H1 (cell line): ENCODE results near the gene ERC1. TPM values are rescaled to one million over a fixed set of nuclear protein-coding genes. Genes with fewer than 3 reads are reported as not detected.

Source experiments
- CTCF ChIA-PET: fragments of 300-600 bp; sonication (Branson Sonifier 250); formaldehyde crosslinking; loops from one replicate; lab custom pipeline; 2021; ENCODE audit not compliant: partially characterized antibody; lab: Charles Lee
- POLR2A ChIA-PET: fragments of 300-600 bp; sonication (Branson Sonifier 250); formaldehyde crosslinking; loops from one replicate; lab custom pipeline; 2021; ENCODE audit warnings: inconsistent platforms; ENCODE audit not compliant: partially characterized antibody; lab: Charles Lee
- DNase-seq, 2 experiments: peaks; one replicate each; pipeline versions ENCODE4 v3.0.0 to v3.0.0-alpha.2; 2010 to 2022; ENCODE audit warnings: low spot score in 2 of 2, low read depth in 1 of 2, mixed read lengths in 1 of 2
- FAIRE-seq: peaks from 2 replicates; lab custom pipeline; 2011; peaks lifted over from hg19 to GRCh38; lab: Jason Lieb, UNC
- H2AFZ ChIP-seq: 2 replicates; pipeline ENCODE4 v1.8.1; 2012; ENCODE audit warnings: low read length, inconsistent platforms
- H2AK5ac ChIP-seq: 2 replicates; pipeline ENCODE4 v1.6.1; 2013; ENCODE audit warnings: low read depth, low read length
- H2BK120ac ChIP-seq: replicated peaks from 2 replicates; pipeline ENCODE3; 2013; ENCODE audit warnings: low read depth, low read length, inconsistent platforms
- H2BK12ac ChIP-seq: 2 replicates; pipeline ENCODE4 v1.6.1; 2013; ENCODE audit warnings: low read depth, low read length
- H2BK15ac ChIP-seq: 2 replicates; pipeline ENCODE4 v1.6.1; 2013; ENCODE audit warnings: low read length
- H2BK20ac ChIP-seq: 2 replicates; pipeline ENCODE4 v1.6.1; 2013; ENCODE audit warnings: low read length
- H2BK5ac ChIP-seq: 2 replicates; pipeline ENCODE4 v1.6.1; 2013; ENCODE audit warnings: low read depth, low read length
- H3K14ac ChIP-seq: 2 replicates; pipeline ENCODE4 v1.6.1; 2013; ENCODE audit warnings: inconsistent platforms; ENCODE audit not compliant: insufficient read length
- H3K18ac ChIP-seq: 2 replicates; pipeline ENCODE4 v1.6.1; 2013; ENCODE audit warnings: low read length; ENCODE audit errors: extremely low read depth
- H3K23ac ChIP-seq: 2 replicates; pipeline ENCODE4 v1.6.1; 2013; ENCODE audit warnings: inconsistent platforms; ENCODE audit not compliant: insufficient read length
- H3K23me2 ChIP-seq: 2 replicates; pipeline ENCODE4 v1.6.1; 2013; ENCODE audit warnings: low read depth, low read length
- H3K27ac ChIP-seq: 2 replicates; pipeline ENCODE4 v1.6.1; 2011; ENCODE audit warnings: low read depth, low read length, inconsistent platforms
- H3K27me3 ChIP-seq, 4 experiments: replicated peaks in 1 of 4; 1 replicate in 1 of 4; 2 replicates in 3 of 4; pipeline versions ENCODE4 v1.6.1 to v1.8.1; 2011 to 2013; ENCODE audit warnings: low read length in 3 of 4, mild to moderate bottlenecking in 3 of 4, inconsistent platforms in 2 of 4, mixed read lengths in 2 of 4, moderate library complexity in 1 of 4; ENCODE audit not compliant: control insufficient read depth in 3 of 4, insufficient read depth in 3 of 4; ENCODE audit errors: extremely low read depth in 1 of 4
- H3K36me3 ChIP-seq, 4 experiments: 2 replicates each; pipeline versions ENCODE4 v1.6.1 to v1.8.1; 2011 to 2013; ENCODE audit warnings: mild to moderate bottlenecking in 4 of 4, low read length in 3 of 4, moderate library complexity in 2 of 4, control low read depth in 1 of 4, inconsistent platforms in 1 of 4; ENCODE audit not compliant: insufficient read depth in 4 of 4, control insufficient read depth in 2 of 4
- H3K4ac ChIP-seq: replicated peaks from 2 replicates; pipeline ENCODE3; 2013; ENCODE audit warnings: low read length, low read depth, mixed read lengths, inconsistent platforms; ENCODE audit not compliant: insufficient read length
- H3K4me1 ChIP-seq, 4 experiments: replicated peaks in 1 of 4; 1 replicate in 1 of 4; 2 replicates in 3 of 4; pipeline versions ENCODE4 v1.6.1 to v1.8.1; 2011 to 2013; ENCODE audit warnings: low read length in 3 of 4, inconsistent platforms in 2 of 4, mixed read lengths in 1 of 4; ENCODE audit not compliant: insufficient read depth in 4 of 4, control insufficient read depth in 3 of 4
- H3K4me2 ChIP-seq, 2 experiments: 2 replicates each; pipeline versions ENCODE4 v1.6.1 to v1.8.1; 2011 to 2013; ENCODE audit warnings: low read depth in 2 of 2, low read length in 2 of 2, control low read depth in 1 of 2, inconsistent platforms in 1 of 2, mild to moderate bottlenecking in 1 of 2; ENCODE audit not compliant: insufficient read depth in 1 of 2
- H3K4me3 ChIP-seq, 4 experiments: fragments of 200-600, 300-600 bp in 1 of 4; sonication (generic), shearing (Covaris generic), sonication (Bioruptor Twin) in 1 of 4; 2 replicates each; pipeline versions ENCODE4 v1.5.1 to v1.8.1; 2011 to 2016; ENCODE audit warnings: low read length in 4 of 4, low read depth in 3 of 4, control low read depth in 2 of 4, inconsistent platforms in 2 of 4, mild to moderate bottlenecking in 2 of 4, mixed read lengths in 1 of 4, moderate library complexity in 1 of 4; ENCODE audit not compliant: insufficient read depth in 2 of 4; ENCODE audit errors: extremely low read depth in 1 of 4
- H3K56ac ChIP-seq: replicated peaks from 2 replicates; pipeline ENCODE3; 2013; ENCODE audit warnings: low read depth, mild to moderate bottlenecking, mixed read lengths, low read length, inconsistent platforms; ENCODE audit not compliant: insufficient read length
- H3K79me1 ChIP-seq: 2 replicates; pipeline ENCODE4 v1.6.1; 2013; ENCODE audit warnings: low read depth, low read length, control low read depth
- H3K79me2 ChIP-seq, 2 experiments: 2 replicates each; pipeline versions ENCODE4 v1.6.1 to v1.8.1; 2012 to 2013; ENCODE audit warnings: low read length in 2 of 2, mild to moderate bottlenecking in 2 of 2, inconsistent platforms in 1 of 2; ENCODE audit not compliant: insufficient read depth in 2 of 2, control insufficient read depth in 1 of 2
- H3K9ac ChIP-seq, 4 experiments: replicated peaks in 1 of 4; 1 replicate in 1 of 4; 2 replicates in 3 of 4; pipeline versions ENCODE4 v1.6.1 to v1.8.1; 2011 to 2013; ENCODE audit warnings: low read depth in 3 of 4, low read length in 3 of 4, control low read depth in 2 of 4, mild to moderate bottlenecking in 2 of 4, moderate library complexity in 2 of 4, inconsistent platforms in 1 of 4; ENCODE audit errors: extremely low read depth in 1 of 4
- H3K9me3 ChIP-seq, 2 experiments: 2 replicates each; pipeline versions ENCODE4 v1.6.1 to v1.8.1; 2012 to 2013; ENCODE audit warnings: mild to moderate bottlenecking in 2 of 2, moderate library complexity in 2 of 2, control low read depth in 1 of 2, inconsistent platforms in 1 of 2, low read depth in 1 of 2, low read length in 1 of 2, mixed read lengths in 1 of 2; ENCODE audit not compliant: insufficient read depth in 2 of 2
- H4K20me1 ChIP-seq, 2 experiments: replicated peaks in 1 of 2; 2 replicates each; pipeline versions ENCODE3 to v1.8.1; 2011 to 2013; ENCODE audit warnings: inconsistent platforms in 2 of 2, low read length in 2 of 2, mild to moderate bottlenecking in 1 of 2; ENCODE audit not compliant: insufficient read depth in 2 of 2, control insufficient read depth in 1 of 2
- H4K5ac ChIP-seq: 2 replicates; pipeline ENCODE4 v1.6.1; 2013; ENCODE audit warnings: low read length, low read depth, mixed read lengths, inconsistent platforms; ENCODE audit not compliant: insufficient read length
- H4K8ac ChIP-seq: 2 replicates; pipeline ENCODE4 v1.8.0; 2013; ENCODE audit warnings: mild to moderate bottlenecking, moderate library complexity, low read length, inconsistent platforms; ENCODE audit not compliant: insufficient read depth; ENCODE audit errors: extremely low read depth
- H4K91ac ChIP-seq: replicated peaks from 2 replicates; pipeline ENCODE3; 2013; ENCODE audit warnings: low read length, mixed read lengths, inconsistent platforms; ENCODE audit not compliant: insufficient read length
- ATF2 ChIP-seq: IDR thresholded peaks from 2 replicates; pipeline ENCODE4 v1.6.1; 2012; ENCODE audit warnings: low read length, inconsistent platforms
- ATF3 ChIP-seq: IDR thresholded peaks from 2 replicates; pipeline ENCODE4 v1.6.1; 2011; ENCODE audit warnings: low read depth, mild to moderate bottlenecking, low read length; ENCODE audit not compliant: insufficient read depth
- BACH1 ChIP-seq: IDR thresholded peaks from 2 replicates; pipeline ENCODE4 v1.6.1; 2012; ENCODE audit warnings: low read length, improper control_type of control experiment
- CBX5 ChIP-seq: fragments of 300-800, 300-1000 bp; sonication (generic); IDR thresholded peaks from 2 replicates; pipeline ENCODE4 v1.7.1; 2016; ENCODE audit warnings: antibody characterized with exemption, low read length, low read depth
- CREB1 ChIP-seq: IDR thresholded peaks from 2 replicates; pipeline ENCODE4 v1.6.1; 2012; ENCODE audit warnings: inconsistent platforms
- CTBP2 ChIP-seq: IDR thresholded peaks from 2 replicates; pipeline ENCODE4 v1.7.0; 2011; ENCODE audit warnings: borderline replicate concordance, mild to moderate bottlenecking, moderate library complexity, mixed read lengths, low read length; ENCODE audit not compliant: insufficient read depth, insufficient read length
- EZH2 ChIP-seq: fragments of 200-600 bp; sonication (generic); IDR thresholded peaks from 2 replicates; pipeline ENCODE4 v1.7.1; 2012; ENCODE audit warnings: low read depth, mild to moderate bottlenecking, moderate library complexity, low read length, inconsistent platforms; ENCODE audit not compliant: severe bottlenecking
- POLR2A ChIP-seq, 2 experiments: IDR thresholded peaks; 1 replicate in 1 of 2; 2 replicates in 1 of 2; pipeline ENCODE4 v1.6.1; 2011; ENCODE audit warnings: low read depth in 2 of 2, low read length in 2 of 2, mild to moderate bottlenecking in 2 of 2; ENCODE audit errors: control extremely low read depth in 1 of 2
- RFX5 ChIP-seq: IDR thresholded peaks from 2 replicates; pipeline ENCODE4 v1.6.1; 2011; ENCODE audit warnings: low read depth, low read length, improper control_type of control experiment, borderline replicate concordance
- RXRA ChIP-seq: IDR thresholded peaks from 2 replicates; pipeline ENCODE4 v1.6.1; 2011; ENCODE audit warnings: low read depth, mild to moderate bottlenecking, low read length, moderate library complexity; ENCODE audit not compliant: insufficient read depth
- SIRT6 ChIP-seq: IDR thresholded peaks from one replicate; pipeline ENCODE4 v1.7.1; 2012; ENCODE audit warnings: low read length, inconsistent platforms
- SIX5 ChIP-seq: IDR thresholded peaks from 2 replicates; pipeline ENCODE4 v1.6.1; 2011; ENCODE audit warnings: mild to moderate bottlenecking, low read depth, low read length
- SUZ12 ChIP-seq: fragments of 200-600 bp; sonication (generic); IDR thresholded peaks from 2 replicates; pipeline ENCODE4 v1.6.1; 2012; ENCODE audit warnings: mild to moderate bottlenecking, inconsistent platforms, low read length, moderate library complexity, mixed read lengths
- TAF7 ChIP-seq: optimal IDR thresholded peaks from 2 replicates; pipeline ENCODE3; 2011; ENCODE audit warnings: low read depth, mild to moderate bottlenecking, inconsistent platforms, low read length, moderate library complexity, borderline replicate concordance
- TEAD4 ChIP-seq: IDR thresholded peaks from 2 replicates; pipeline ENCODE4 v1.6.1; 2012; ENCODE audit warnings: low read depth, low read length, inconsistent platforms, mixed read lengths
- polyA plus RNA-seq, 7 experiments: library from polyadenylated mRNA; depleted of rRNA in 3 of 7; stranded (reverse) in 5 of 7; unstranded in 2 of 7; fragments of >200 nt in 5 of 7; fragments of 200-250 nt in 2 of 7; gene quantifications; 1 replicate in 5 of 7; 2 replicates in 1 of 7; 4 replicates in 1 of 7; pipeline versions ENCODE4 v1.2.1 to v1.2.3, GENCODE V29; 2011 to 2013; ENCODE audit warnings: missing spikeins in 2 of 7, mixed read lengths in 2 of 7
- total RNA-seq: library from RNA; stranded (reverse); fragmentation: NEBNext Ultra II Directional; extraction: Animal tissue kit (Norgen Biotek cat#: 25700); gene quantifications from 2 replicates; pipeline ENCODE4 v1.2.1, GENCODE V29; 2021

The ERC1 gene
- total and polyA plus RNA-seq, 2 of the 8 experiments (the other 6 are each of a cell fraction or from before 2014, with no cell fraction given): 7.8 to 45.7 TPM

GRCh38 chr12:1203735-1204019 lies 212.7 kb downstream of the ERC1 start:
- Histone ChIP-seq H4K5ac (no peak overlapping the region), H4K91ac (no peak overlapping the region), H2BK5ac (no peak overlapping the region), H2BK120ac (no peak overlapping the region), H3K4ac (no peak overlapping the region), H3K36me3 (peaks cover 0 to 2% (median 0%) of the 10 kb centered on the region in 4 experiments; a peak in 1 of 8 replicates), H2BK20ac (no peak overlapping the region), H3K56ac (no peak overlapping the region), H3K9me3 (0 out of 4 replicates have a peak, but pooled peaks cover under 1 to 3% of the 10 kb centered on the region in 2 experiments), H3K23ac (no peak overlapping the region), H3K27me3 (no peaks in the 10 kb centered on the region), H3K4me1 (peaks cover 0 to 5% (median 2%) of the 10 kb centered on the region in 4 experiments; a peak in 3 of 7 replicates), H3K4me3 (no peak overlapping the region), H3K4me2 (no peak overlapping the region; a peak in 1 of 4 replicates), H3K27ac (no peak overlapping the region), H2BK15ac (no peak overlapping the region), H3K79me2 (no peaks in the 10 kb centered on the region), H3K18ac (no peak overlapping the region), H4K8ac (no peak overlapping the region), H3K9ac (no peak overlapping the region), H3K79me1 (no peaks in the 10 kb centered on the region), H3K14ac (no peak overlapping the region), H2BK12ac (no peak overlapping the region), H2AK5ac (no peak overlapping the region), H3K23me2 (no peaks in the 10 kb centered on the region), H2AFZ (no peak overlapping the region), H4K20me1 (no peaks in the 10 kb centered on the region)
- DNase-seq: no peak
- ChIA-PET POLR2A (no interaction called here), CTCF (no interaction called here)
- no peak for FAIRE-seq
- TF ChIP-seq CTBP2: no peak
- TF ChIP-seq TEAD4: no peak
- TF ChIP-seq BACH1: no peak
- no peak for TF ChIP-seq RFX5
- no peak for TF ChIP-seq ATF2
- TF ChIP-seq RXRA: no peak
- no peak for TF ChIP-seq SIRT6
- no peak for TF ChIP-seq SIX5
- no peak for TF ChIP-seq CREB1
- TF ChIP-seq ATF3: no peak
- TF ChIP-seq EZH2: no peak
- TF ChIP-seq TAF7: no peak
- no peak for TF ChIP-seq POLR2A (IDR thresholded peaks at IDR 0.05; ENCODE audit: control extremely low read depth in 1 of 2, low read depth in 2 of 2, low read length in 2 of 2)
- TF ChIP-seq CBX5: no peak
- no peak for TF ChIP-seq SUZ12
